ENCODE results near the gene PAQR4. TPM values are rescaled to one million over a fixed set of nuclear protein-coding genes. Genes with fewer than 3 reads are reported as not detected.

The PAQR4 gene
- total and polyA plus RNA-seq, 2 experiments from 2014 or later = 4.5 to 8.3 TPM

GRCh38 chr16:3021449-3022207, 52.5 kb downstream of the PAQR4 start:
- Histone ChIP-seq H4K20me1 (ENCODE audit: insufficient read depth, poor library complexity, severe bottlenecking) (peaks cover 5% of the 10 kb centered on the region), H3K36me3 (replicated peaks; ENCODE audit: insufficient read depth, low read depth) (no peaks in the 10 kb centered on the region), H2AFZ (no peak overlapping the region), H3K4me2 (peak overlapping the region; percentile 99), H3K9me2 (replicated peaks; ENCODE audit: insufficient read depth) (no peaks in the 10 kb centered on the region), H3K4me1 (ENCODE audit: insufficient read depth) (peaks cover 29% of the 10 kb centered on the region), H3K27me3 (no peaks in the 10 kb centered on the region), H3K9me3 (ENCODE audit: low read depth) (no peaks in the 10 kb centered on the region), H3K4me3 (peak overlapping the region; percentile 96), H3K27ac (peak overlapping the region; percentile 98), H3K79me2 (peaks cover 38% of the 10 kb centered on the region)
- TF ChIP-seq EZH2 (IDR thresholded peaks at IDR 0.05; ENCODE audit: borderline replicate concordance) (no peak), CTCF (IDR thresholded peaks at IDR 0.05; ENCODE audit: poor library complexity) (peak; percentile 44), EZH2phosphoT487 (IDR thresholded peaks at IDR 0.05; ENCODE audit: low read depth, severe bottlenecking, unreplicated experiment) (no peak)
- DNase-seq (ENCODE audit: low spot score) = peak; percentile 93
- 15% methylated on average over 18 of the region's 25 CpGs for WGBS (ENCODE audit: low lambda C conversion rate, missing lambda C conversion rate)

DNA sequence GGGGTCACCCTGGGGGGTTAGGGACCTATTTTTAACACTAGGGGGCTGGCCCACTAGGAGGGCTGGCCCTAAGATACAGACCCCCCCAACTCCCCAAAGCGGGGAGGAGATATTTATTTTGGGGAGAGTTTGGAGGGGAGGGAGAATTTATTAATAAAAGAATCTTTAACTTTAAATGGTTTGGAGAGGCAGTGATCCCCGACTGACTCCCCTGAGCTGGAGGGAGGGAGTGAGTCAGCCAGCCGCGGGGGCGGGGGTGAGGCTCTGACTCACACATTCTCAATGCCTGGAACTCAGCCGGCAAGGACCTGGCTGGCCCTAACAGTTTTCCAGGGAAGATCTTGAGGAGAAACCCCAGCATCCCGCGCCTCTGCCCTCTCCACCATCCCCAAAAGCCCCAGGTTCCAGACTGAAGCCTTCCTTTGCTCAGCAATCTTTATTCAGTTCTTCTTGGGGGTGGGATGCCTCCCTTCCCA, 53.1 kb downstream of the PAQR4 start:
- H4K20me1 ChIP-seq (ENCODE audit: insufficient read depth, poor library complexity, severe bottlenecking) = peaks cover 5% of the 10 kb centered on the region
- peak overlapping the region; percentile 99 for H3K4me2 ChIP-seq
- peaks cover 33% of the 10 kb centered on the region for H3K79me2 ChIP-seq
- no peak for TF ChIP-seq EZH2 (IDR thresholded peaks at IDR 0.05; ENCODE audit: borderline replicate concordance)
- TF ChIP-seq EZH2phosphoT487 (IDR thresholded peaks at IDR 0.05; ENCODE audit: low read depth, severe bottlenecking, unreplicated experiment) = no peak
- no peak for TF ChIP-seq CTCF (IDR thresholded peaks at IDR 0.05; ENCODE audit: poor library complexity)
- WGBS (ENCODE audit: low lambda C conversion rate, missing lambda C conversion rate) = 10% methylated on average over 8 of the region's 8 CpGs
- no peak overlapping the region for H2AFZ ChIP-seq
- peak overlapping the region; percentile 98 for H3K27ac ChIP-seq
- DNase-seq (ENCODE audit: low spot score) = peak; percentile 95
- no peaks in the 10 kb centered on the region for H3K9me2 ChIP-seq (replicated peaks; ENCODE audit: insufficient read depth)
- no peaks in the 10 kb centered on the region for H3K9me3 ChIP-seq (ENCODE audit: low read depth)
- H3K4me1 ChIP-seq (ENCODE audit: insufficient read depth) = peaks cover 29% of the 10 kb centered on the region
- no peaks in the 10 kb centered on the region for H3K36me3 ChIP-seq (replicated peaks; ENCODE audit: insufficient read depth, low read depth)
- no peaks in the 10 kb centered on the region for H3K27me3 ChIP-seq
- H3K4me3 ChIP-seq = peak overlapping the region; percentile 10

- Histone ChIP-seq H3K4me1 (ENCODE audit: insufficient read depth) (peaks cover 31% of the 10 kb centered on the region), H3K4me2 (peak overlapping the region; percentile 99), H4K20me1 (ENCODE audit: insufficient read depth, poor library complexity, severe bottlenecking) (peaks cover 5% of the 10 kb centered on the region), H3K4me3 (peak overlapping the region; percentile 79), H3K36me3 (replicated peaks; ENCODE audit: insufficient read depth, low read depth) (no peaks in the 10 kb centered on the region), H3K27ac (peak overlapping the region; percentile 98), H3K27me3 (no peaks in the 10 kb centered on the region), H3K79me2 (peaks cover 29% of the 10 kb centered on the region), H3K9me3 (ENCODE audit: low read depth) (no peaks in the 10 kb centered on the region), H2AFZ (no peak overlapping the region), H3K9me2 (replicated peaks; ENCODE audit: insufficient read depth) (no peaks in the 10 kb centered on the region)
- no peak for TF ChIP-seq CTCF (IDR thresholded peaks at IDR 0.05; ENCODE audit: poor library complexity)
- TF ChIP-seq EZH2 (IDR thresholded peaks at IDR 0.05; ENCODE audit: borderline replicate concordance) = no peak
- 35% methylated on average over 8 of the region's 8 CpGs for WGBS (ENCODE audit: low lambda C conversion rate, missing lambda C conversion rate)
- no peak for DNase-seq (ENCODE audit: low spot score)
Observed at GRCh38 chr16:3022684-3023414, 53.7 kb downstream of the PAQR4 start.

Small RNA genes lying within 50 kb of the gene (small RNA-seq; reads per million reads assigned to genes)
- gene LINC00514 = 0.09 reads per million

Other genes with a start within 250 kb of the PAQR4 start
- 1.4 and 4.3 TPM in 2 replicates for gene PRSS27, start 249.1 kb upstream of the PAQR4 start, total RNA-seq
- gene PRSS27, start 249.1 kb upstream of the PAQR4 start, polyA plus RNA-seq = 1.4 and 4.8 TPM in 2 replicates
- gene SRRM2, start 216.7 kb upstream of the PAQR4 start, total RNA-seq = 82.9 and 142 TPM in 2 replicates
- gene SRRM2, start 216.7 kb upstream of the PAQR4 start, polyA plus RNA-seq = 403 and 666 TPM in 2 replicates
- gene ELOB, start 192.1 kb upstream of the PAQR4 start, total RNA-seq = 255 and 540 TPM in 2 replicates
- gene ELOB, start 192.1 kb upstream of the PAQR4 start, polyA plus RNA-seq = 627 and 642 TPM in 2 replicates
- gene PRSS33, start 181.8 kb upstream of the PAQR4 start, total RNA-seq = 0.20 TPM in 1 of 2 replicates, not detected in the other
- gene PRSS33, start 181.8 kb upstream of the PAQR4 start, polyA plus RNA-seq = not detected in 2 replicates
- not detected in 2 replicates for gene PRSS41, start 170.9 kb upstream of the PAQR4 start, total RNA-seq
- not detected in 2 replicates for gene PRSS41, start 170.9 kb upstream of the PAQR4 start, polyA plus RNA-seq
- gene PRSS21, start 152.1 kb upstream of the PAQR4 start, total RNA-seq = not detected in 2 replicates
- gene PRSS21, start 152.1 kb upstream of the PAQR4 start, polyA plus RNA-seq = not detected in 2 replicates
- gene ZG16B, start 139.0 kb upstream of the PAQR4 start, total RNA-seq = 4.3 and 5.4 TPM in 2 replicates
- 4.9 and 7.9 TPM in 2 replicates for gene ZG16B, start 139.0 kb upstream of the PAQR4 start, polyA plus RNA-seq
- 50.0 and 60.2 TPM in 2 replicates for gene PRSS22, start 111.2 kb upstream of the PAQR4 start, total RNA-seq
- 66.3 and 100 TPM in 2 replicates for gene PRSS22, start 111.2 kb upstream of the PAQR4 start, polyA plus RNA-seq
- 31.6 and 45.1 TPM in 2 replicates for gene FLYWCH2, start 86.1 kb upstream of the PAQR4 start, total RNA-seq
- gene FLYWCH2, start 86.1 kb upstream of the PAQR4 start, polyA plus RNA-seq = 33.1 and 40.0 TPM in 2 replicates
- 11.7 and 14.6 TPM in 2 replicates for gene FLYWCH1, start 57.4 kb upstream of the PAQR4 start, total RNA-seq
- gene FLYWCH1, start 57.4 kb upstream of the PAQR4 start, polyA plus RNA-seq = 16.9 and 17.1 TPM in 2 replicates
- gene KREMEN2, start 5.1 kb upstream of the PAQR4 start, total RNA-seq = 0.52 and 3.6 TPM in 2 replicates
- 4.9 and 5.8 TPM in 2 replicates for gene KREMEN2, start 5.1 kb upstream of the PAQR4 start, polyA plus RNA-seq
- 5.5 and 7.7 TPM in 2 replicates for gene PKMYT1, start 11.1 kb downstream of the PAQR4 start, total RNA-seq
- 17.1 and 21.0 TPM in 2 replicates for gene PKMYT1, start 11.1 kb downstream of the PAQR4 start, polyA plus RNA-seq
- gene CLDN9, start 43.6 kb downstream of the PAQR4 start, total RNA-seq = 2.0 and 3.5 TPM in 2 replicates
- 8.9 and 9.0 TPM in 2 replicates for gene CLDN9, start 43.6 kb downstream of the PAQR4 start, polyA plus RNA-seq
- 258 and 297 TPM in 2 replicates for gene CLDN6, start 48.8 kb downstream of the PAQR4 start, total RNA-seq
- gene CLDN6, start 48.8 kb downstream of the PAQR4 start, polyA plus RNA-seq = 568 and 574 TPM in 2 replicates
- gene TNFRSF12A, start 51.0 kb downstream of the PAQR4 start, total RNA-seq = 126 and 127 TPM in 2 replicates
- gene TNFRSF12A, start 51.0 kb downstream of the PAQR4 start, polyA plus RNA-seq = 385 and 452 TPM in 2 replicates
- gene HCFC1R1, start 54.6 kb downstream of the PAQR4 start, total RNA-seq = 19.7 and 35.7 TPM in 2 replicates
- 158 and 201 TPM in 2 replicates for gene HCFC1R1, start 54.6 kb downstream of the PAQR4 start, polyA plus RNA-seq
- 35.6 and 41.2 TPM in 2 replicates for gene THOC6, start 54.7 kb downstream of the PAQR4 start, total RNA-seq
- 79.4 and 86.2 TPM in 2 replicates for gene THOC6, start 54.7 kb downstream of the PAQR4 start, polyA plus RNA-seq
- 10.0 and 12.3 TPM in 2 replicates for gene BICDL2, start 67.6 kb downstream of the PAQR4 start, total RNA-seq
- 11.8 and 12.8 TPM in 2 replicates for gene BICDL2, start 67.6 kb downstream of the PAQR4 start, polyA plus RNA-seq
- 0.60 TPM in 1 of 2 replicates, not detected in the other for gene MMP25, start 77.2 kb downstream of the PAQR4 start, total RNA-seq
- 6.3 and 8.7 TPM in 2 replicates for gene MMP25, start 77.2 kb downstream of the PAQR4 start, polyA plus RNA-seq
- 82.0 and 110 TPM in 2 replicates for gene IL32, start 96.3 kb downstream of the PAQR4 start, total RNA-seq
- 124 and 131 TPM in 2 replicates for gene IL32, start 96.3 kb downstream of the PAQR4 start, polyA plus RNA-seq
- gene ZSCAN10, start 129.9 kb downstream of the PAQR4 start, total RNA-seq = not detected in 2 replicates
- not detected in 2 replicates for gene ZSCAN10, start 129.9 kb downstream of the PAQR4 start, polyA plus RNA-seq
- 10.0 and 12.3 TPM in 2 replicates for gene ZNF205, start 143.2 kb downstream of the PAQR4 start, total RNA-seq
- 12.6 and 13.2 TPM in 2 replicates for gene ZNF205, start 143.2 kb downstream of the PAQR4 start, polyA plus RNA-seq
- 3.4 and 3.8 TPM in 2 replicates for gene ZNF213, start 165.7 kb downstream of the PAQR4 start, total RNA-seq
- gene ZNF213, start 165.7 kb downstream of the PAQR4 start, polyA plus RNA-seq = 4.0 and 6.0 TPM in 2 replicates
- not detected in 2 replicates for gene OR1F1, start 218.9 kb downstream of the PAQR4 start, total RNA-seq
- gene OR1F1, start 218.9 kb downstream of the PAQR4 start, polyA plus RNA-seq = 0.61 TPM in 1 of 2 replicates, not detected in the other